ENCODE measurements around the gene PEAK1.

Gene PEAK1

DNA sequence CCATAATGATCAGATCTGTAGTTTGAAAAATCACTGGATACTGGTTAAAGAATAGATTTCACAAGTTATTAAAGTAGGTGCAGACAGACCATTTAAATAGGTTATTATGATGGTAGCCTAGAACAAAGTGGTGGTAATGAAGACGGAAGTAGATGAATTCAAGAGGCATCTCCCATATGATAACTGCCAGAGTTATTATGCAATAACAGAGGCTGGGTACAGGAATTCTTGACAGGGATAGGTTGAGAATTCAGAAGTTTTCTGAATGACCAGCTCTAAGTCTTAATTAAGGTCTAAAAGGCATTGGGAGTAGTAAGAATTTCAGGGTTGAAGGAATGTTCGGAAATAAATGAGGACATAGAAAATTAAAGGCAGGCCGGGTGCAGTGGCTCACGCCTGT, 108.9 kb downstream of the PEAK1 start:
- Histone ChIP-seq H3K18ac (ENCODE audit: low read depth in 1 of 2, low read length in 2 of 2) (no peak overlapping the region), H3K14ac (ENCODE audit: low read length in 2 of 2) (no peak overlapping the region), H2AFZ (ENCODE audit: low read depth, low read length) (no peak overlapping the region), H3K23ac (ENCODE audit: low read length in 2 of 2) (no peak overlapping the region), H2BK12ac (ENCODE audit: low read length in 2 of 2) (no peak overlapping the region), H3K9ac (ENCODE audit: low read length) (no peak overlapping the region), H3K4ac (ENCODE audit: low read depth in 1 of 2, low read length in 2 of 2) (no peak overlapping the region), H3K27ac (ENCODE audit: low read length, poor library complexity, severe bottlenecking) (no peak overlapping the region), H3K4me3 (ENCODE audit: insufficient read depth in 1 of 2, low read depth in 1 of 2, low read length in 2 of 2) (no peak overlapping the region), H3K79me1 (replicated peaks; ENCODE audit: low read length, poor library complexity, severe bottlenecking) (peaks cover 10% of the 10 kb centered on the region), H3K4me1 (ENCODE audit: control insufficient read depth, insufficient read depth, low read depth, low read length) (no peaks in the 10 kb centered on the region), H3K4me2 (ENCODE audit: low read length, poor library complexity, severe bottlenecking) (no peak overlapping the region), H2BK15ac (ENCODE audit: low read depth, poor library complexity, severe bottlenecking) (no peak overlapping the region), H4K8ac (ENCODE audit: low read length) (no peak overlapping the region), H2AK5ac (ENCODE audit: low read length, severe bottlenecking) (no peak overlapping the region), H3K36me3 (ENCODE audit: control insufficient read depth in 1 of 2, insufficient read depth in 2 of 2, low read depth in 1 of 2, low read length in 2 of 2) (no peaks in the 10 kb centered on the region), H2BK5ac (ENCODE audit: low read depth, low read length, poor library complexity, severe bottlenecking) (no peak overlapping the region), H2BK120ac (ENCODE audit: low read depth, low read length) (no peak overlapping the region), H3K27me3 (ENCODE audit: control insufficient read depth in 1 of 2, insufficient read depth in 1 of 2, low read length in 2 of 2) (no peaks in the 10 kb centered on the region), H4K91ac (ENCODE audit: low read length) (no peak overlapping the region), H3K9me3 (ENCODE audit: control insufficient read depth, low read length) (no peaks in the 10 kb centered on the region)
- DNase-seq, result no peak
- 91% methylated on average over 4 of the region's 4 CpGs for WGBS

DNA sequence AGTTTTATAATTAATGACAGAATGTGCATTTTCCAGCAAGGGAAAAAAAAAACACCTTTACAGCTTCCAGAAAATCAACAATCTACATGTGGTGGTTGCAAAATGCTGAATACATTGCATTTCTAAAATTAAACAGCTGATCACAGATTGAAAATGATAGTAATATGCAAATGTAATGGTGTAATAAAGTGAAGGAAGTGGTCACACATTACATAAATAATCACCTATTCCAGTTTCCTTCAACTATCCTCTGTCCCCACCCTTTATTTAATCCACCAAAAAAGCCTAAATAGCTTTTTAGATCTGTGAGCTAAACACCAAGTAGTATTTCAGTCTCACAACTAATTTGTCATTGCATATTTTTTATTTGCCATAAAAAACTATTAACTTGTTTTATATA, 110.5 kb downstream of the PEAK1 start:
- Histone ChIP-seq H2BK12ac (ENCODE audit: low read length in 2 of 2) (no peak overlapping the region), H3K27ac (ENCODE audit: low read length, poor library complexity, severe bottlenecking) (no peak overlapping the region), H3K9ac (ENCODE audit: low read length) (no peak overlapping the region), H2AFZ (ENCODE audit: low read depth, low read length) (no peak overlapping the region), H3K4me3 (ENCODE audit: insufficient read depth in 1 of 2, low read depth in 1 of 2, low read length in 2 of 2) (no peak overlapping the region), H3K23ac (ENCODE audit: low read length in 2 of 2) (no peak overlapping the region), H3K4me1 (ENCODE audit: control insufficient read depth, insufficient read depth, low read depth, low read length) (no peaks in the 10 kb centered on the region), H3K27me3 (ENCODE audit: control insufficient read depth in 1 of 2, insufficient read depth in 1 of 2, low read length in 2 of 2) (no peaks in the 10 kb centered on the region), H3K18ac (ENCODE audit: low read depth in 1 of 2, low read length in 2 of 2) (no peak overlapping the region), H3K9me3 (ENCODE audit: control insufficient read depth, low read length) (no peaks in the 10 kb centered on the region), H2BK5ac (ENCODE audit: low read depth, low read length, poor library complexity, severe bottlenecking) (no peak overlapping the region), H2AK5ac (ENCODE audit: low read length, severe bottlenecking) (no peak overlapping the region), H3K4ac (ENCODE audit: low read depth in 1 of 2, low read length in 2 of 2) (no peak overlapping the region), H4K91ac (ENCODE audit: low read length) (no peak overlapping the region), H2BK120ac (ENCODE audit: low read depth, low read length) (no peak overlapping the region), H3K36me3 (ENCODE audit: control insufficient read depth in 1 of 2, insufficient read depth in 2 of 2, low read depth in 1 of 2, low read length in 2 of 2) (no peaks in the 10 kb centered on the region), H3K14ac (ENCODE audit: low read length in 2 of 2) (no peak overlapping the region), H3K4me2 (ENCODE audit: low read length, poor library complexity, severe bottlenecking) (no peak overlapping the region), H2BK15ac (ENCODE audit: low read depth, poor library complexity, severe bottlenecking) (no peak overlapping the region), H3K79me1 (replicated peaks; ENCODE audit: low read length, poor library complexity, severe bottlenecking) (peaks cover 12% of the 10 kb centered on the region), H4K8ac (ENCODE audit: low read length) (no peak overlapping the region)
- no peak for DNase-seq

GRCh38 chr15:77305953-77306352, 114.0 kb downstream of the PEAK1 start:
- H3K27me3 ChIP-seq (ENCODE audit: control insufficient read depth in 1 of 2, insufficient read depth in 1 of 2, low read length in 2 of 2), result no peaks in the 10 kb centered on the region
- no peaks in the 10 kb centered on the region for H3K4me1 ChIP-seq (ENCODE audit: control insufficient read depth, insufficient read depth, low read depth, low read length)
- no peak overlapping the region for H3K4me2 ChIP-seq (ENCODE audit: low read length, poor library complexity, severe bottlenecking)
- H2BK15ac ChIP-seq (ENCODE audit: low read depth, poor library complexity, severe bottlenecking), result no peak overlapping the region
- H3K23ac ChIP-seq (ENCODE audit: low read length in 2 of 2), result no peak overlapping the region
- no peak overlapping the region for H2BK12ac ChIP-seq (ENCODE audit: low read length in 2 of 2)
- H3K9ac ChIP-seq (ENCODE audit: low read length), result no peak overlapping the region
- no peak overlapping the region for H4K8ac ChIP-seq (ENCODE audit: low read length)
- no CpG with 5 or more reads among the region's 2 CpGs for WGBS
- no peak for DNase-seq
- no peak overlapping the region for H3K4me3 ChIP-seq (ENCODE audit: insufficient read depth in 1 of 2, low read depth in 1 of 2, low read length in 2 of 2)
- H3K36me3 ChIP-seq (ENCODE audit: control insufficient read depth in 1 of 2, insufficient read depth in 2 of 2, low read depth in 1 of 2, low read length in 2 of 2), result peaks cover 0 to 7% of the 10 kb centered on the region in 2 experiments
- H3K9me3 ChIP-seq (ENCODE audit: control insufficient read depth, low read length), result no peaks in the 10 kb centered on the region
- peaks cover 6% of the 10 kb centered on the region for H3K79me1 ChIP-seq (replicated peaks; ENCODE audit: low read length, poor library complexity, severe bottlenecking)
- H4K91ac ChIP-seq (ENCODE audit: low read length), result no peak overlapping the region
- no peak overlapping the region for H2BK120ac ChIP-seq (ENCODE audit: low read depth, low read length)
- no peak overlapping the region for H3K18ac ChIP-seq (ENCODE audit: low read depth in 1 of 2, low read length in 2 of 2)
- H2BK5ac ChIP-seq (ENCODE audit: low read depth, low read length, poor library complexity, severe bottlenecking), result no peak overlapping the region
- H3K14ac ChIP-seq (ENCODE audit: low read length in 2 of 2), result no peak overlapping the region
- no peak overlapping the region for H2AFZ ChIP-seq (ENCODE audit: low read depth, low read length)
- no peak overlapping the region for H3K27ac ChIP-seq (ENCODE audit: low read length, poor library complexity, severe bottlenecking)
- no peak overlapping the region for H2AK5ac ChIP-seq (ENCODE audit: low read length, severe bottlenecking)
- H3K4ac ChIP-seq (ENCODE audit: low read depth in 1 of 2, low read length in 2 of 2), result no peak overlapping the region

DNA sequence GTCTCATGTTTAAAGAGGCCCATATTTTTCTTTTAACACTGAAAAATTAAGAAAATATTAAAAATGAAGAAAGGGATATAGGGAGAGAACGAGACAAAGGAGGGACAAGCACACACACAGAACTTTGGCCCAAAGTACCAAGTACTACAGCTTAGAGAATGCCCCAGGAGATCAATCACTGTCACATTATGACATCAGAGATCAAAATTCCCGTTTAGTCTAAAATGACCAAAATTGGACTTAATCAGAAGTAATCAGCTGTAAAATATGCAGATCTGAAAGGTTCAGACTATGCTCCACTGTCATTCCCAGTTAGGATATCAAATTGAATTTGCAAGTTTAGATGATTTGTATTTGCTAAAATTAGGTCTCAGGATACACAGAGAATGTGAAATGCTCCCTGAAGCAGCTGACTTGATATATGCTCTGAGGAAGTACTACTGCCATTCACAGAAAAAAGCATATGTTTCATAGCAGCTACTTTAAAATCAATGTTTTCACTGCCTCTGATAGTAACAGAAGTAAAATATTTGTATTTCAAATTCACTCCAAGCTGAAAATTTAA, 123.0 kb downstream of the PEAK1 start:
- Histone ChIP-seq H3K36me3 (ENCODE audit: control insufficient read depth in 1 of 2, insufficient read depth in 2 of 2, low read depth in 1 of 2, low read length in 2 of 2) (peaks cover 0 to 1% of the 10 kb centered on the region in 2 experiments), H3K4ac (ENCODE audit: low read depth in 1 of 2, low read length in 2 of 2) (no peak overlapping the region), H4K91ac (ENCODE audit: low read length) (no peak overlapping the region), H2BK15ac (ENCODE audit: low read depth, poor library complexity, severe bottlenecking) (no peak overlapping the region), H3K9me3 (ENCODE audit: control insufficient read depth, low read length) (no peaks in the 10 kb centered on the region), H3K23ac (ENCODE audit: low read length in 2 of 2) (no peak overlapping the region), H2AFZ (ENCODE audit: low read depth, low read length) (no peak overlapping the region), H3K27ac (ENCODE audit: low read length, poor library complexity, severe bottlenecking) (no peak overlapping the region), H3K4me3 (ENCODE audit: insufficient read depth in 1 of 2, low read depth in 1 of 2, low read length in 2 of 2) (no peak overlapping the region), H2BK12ac (ENCODE audit: low read length in 2 of 2) (no peak overlapping the region), H3K4me1 (ENCODE audit: control insufficient read depth, insufficient read depth, low read depth, low read length) (no peaks in the 10 kb centered on the region), H3K9ac (ENCODE audit: low read length) (no peak overlapping the region), H4K8ac (ENCODE audit: low read length) (no peak overlapping the region), H3K79me1 (replicated peaks; ENCODE audit: low read length, poor library complexity, severe bottlenecking) (peaks cover 9% of the 10 kb centered on the region), H3K14ac (ENCODE audit: low read length in 2 of 2) (no peak overlapping the region), H2AK5ac (ENCODE audit: low read length, severe bottlenecking) (no peak overlapping the region), H2BK5ac (ENCODE audit: low read depth, low read length, poor library complexity, severe bottlenecking) (no peak overlapping the region), H3K4me2 (ENCODE audit: low read length, poor library complexity, severe bottlenecking) (no peak overlapping the region), H3K27me3 (ENCODE audit: control insufficient read depth in 1 of 2, insufficient read depth in 1 of 2, low read length in 2 of 2) (no peaks in the 10 kb centered on the region), H2BK120ac (ENCODE audit: low read depth, low read length) (no peak overlapping the region), H3K18ac (ENCODE audit: low read depth in 1 of 2, low read length in 2 of 2) (no peak overlapping the region)
- WGBS, result 80% methylated on average over 1 of the region's 2 CpGs
- DNase-seq, result no peak

Measured in mesenchymal stem cell (in vitro differentiated cells and primary cell).